HG02642 (cell line): Measurements from ENCODE around the gene RAB17.
A peak's percentile ranks its signal among the peaks of the same experiment; 100 is the strongest.

Source experiments
- ATAC-seq: cut with Tn5 transposase; IDR thresholded peaks from one replicate; pipeline ENCODE4 v1.9.1; 2021; ENCODE audit warnings: mild to moderate bottlenecking; ENCODE audit not compliant: unreplicated experiment, poor library complexity

The RAB17 gene

DNA sequence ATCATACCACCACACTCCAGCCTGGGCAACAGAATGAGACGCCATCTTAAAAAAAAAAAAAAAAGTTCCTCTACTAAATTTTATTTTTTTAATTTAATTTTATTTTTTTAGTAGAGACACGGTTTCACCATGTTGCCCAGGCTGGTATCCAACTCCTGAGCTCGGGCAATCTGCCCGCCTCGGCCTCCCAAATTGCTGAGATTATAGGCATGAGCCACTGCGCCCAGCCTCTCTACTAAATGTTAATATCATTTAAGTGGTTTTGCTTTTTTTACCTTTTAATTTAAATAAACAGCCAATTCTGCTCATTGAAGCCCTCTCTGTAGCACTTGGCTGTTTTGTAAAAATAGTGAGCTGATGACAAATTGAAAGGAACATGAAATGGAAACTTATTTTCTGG lies 9.2 kb downstream of the RAB17 start:
- ATAC-seq: no peak

DNA sequence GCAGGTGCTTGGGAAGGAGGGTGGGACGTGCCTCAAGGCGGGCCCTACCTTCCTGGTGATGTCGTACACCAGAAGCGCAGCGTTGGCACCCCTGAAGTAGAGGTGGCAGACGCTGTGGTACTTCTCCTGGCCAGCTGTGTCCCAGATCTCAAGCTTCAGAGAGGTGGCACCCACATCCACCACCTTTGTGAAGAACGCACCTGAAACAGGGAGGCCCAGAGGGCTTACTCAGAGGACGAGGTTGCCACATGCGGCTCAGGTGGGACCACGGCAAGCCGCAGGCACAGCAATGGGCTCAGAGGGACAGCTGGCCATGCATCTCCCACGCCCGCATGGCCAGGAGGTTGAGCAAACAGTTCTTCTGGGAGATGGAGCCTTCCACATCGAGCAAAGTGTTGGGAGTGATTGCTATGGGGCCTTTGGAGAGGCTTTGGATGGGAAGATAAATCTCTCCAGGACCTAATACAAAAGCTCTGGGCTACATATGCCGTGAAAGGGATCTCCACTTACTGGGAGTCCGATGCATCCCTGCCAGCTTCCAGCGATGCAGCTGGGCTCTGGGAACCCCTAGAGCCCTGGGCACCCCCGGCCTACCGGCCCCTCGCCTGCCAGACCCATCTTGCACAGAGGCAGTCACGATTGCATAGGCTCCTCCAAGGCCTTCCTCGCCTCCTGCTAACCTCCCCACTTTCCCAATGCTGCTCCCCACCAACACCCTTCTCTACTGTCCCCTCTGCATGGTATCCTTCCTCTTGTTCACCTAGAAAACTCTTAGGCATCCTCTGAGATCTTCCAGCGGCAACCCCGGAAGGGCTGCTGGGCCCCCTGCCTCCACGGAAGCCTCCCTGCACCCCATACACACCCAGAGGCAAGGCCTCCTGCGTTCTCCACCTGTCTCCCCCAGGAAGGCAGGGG lies 12.3 kb downstream of the RAB17 start:
- ATAC-seq: no peak

DNA sequence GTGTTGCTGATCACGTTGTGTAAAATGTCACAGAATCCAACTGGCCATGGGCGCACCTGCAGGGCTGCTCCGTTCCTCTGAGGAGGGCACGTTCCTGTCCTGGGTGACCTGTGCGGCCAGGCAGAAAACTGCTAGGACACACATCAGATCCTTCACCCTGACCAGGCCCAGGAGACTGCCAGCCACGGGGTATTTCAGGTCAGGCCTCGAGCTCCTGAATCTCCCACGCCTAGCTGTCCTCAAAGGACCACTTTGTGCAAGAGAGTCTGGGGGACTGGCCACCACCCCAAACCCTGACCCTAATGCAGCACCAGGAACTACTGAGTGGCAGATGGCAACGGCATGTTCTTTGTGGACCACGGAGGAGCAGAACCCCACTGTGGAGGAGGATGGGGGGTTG lies 13.1 kb downstream of the RAB17 start:
- no peak for ATAC-seq

DNA sequence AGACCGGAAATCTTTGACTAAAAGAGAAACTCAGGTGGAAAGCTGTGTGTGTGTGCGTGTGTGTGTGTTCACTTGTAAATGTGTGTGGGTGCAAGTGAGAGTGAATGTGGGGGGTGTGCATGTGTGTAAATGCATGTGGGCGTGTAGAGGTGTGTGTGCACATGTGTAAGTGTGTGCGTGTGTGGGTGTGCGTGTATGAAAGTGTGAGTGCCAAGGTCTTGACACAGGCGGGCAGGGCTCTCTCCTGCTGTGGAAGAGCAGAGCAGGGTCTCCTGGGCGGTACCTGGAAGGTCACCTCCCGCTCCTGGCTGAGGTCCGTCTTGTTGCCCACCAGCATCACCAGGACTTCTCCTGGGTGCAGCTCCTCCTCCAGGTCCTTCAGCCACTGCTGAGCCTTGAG lies 13.6 kb downstream of the RAB17 start:
- no peak for ATAC-seq

DNA sequence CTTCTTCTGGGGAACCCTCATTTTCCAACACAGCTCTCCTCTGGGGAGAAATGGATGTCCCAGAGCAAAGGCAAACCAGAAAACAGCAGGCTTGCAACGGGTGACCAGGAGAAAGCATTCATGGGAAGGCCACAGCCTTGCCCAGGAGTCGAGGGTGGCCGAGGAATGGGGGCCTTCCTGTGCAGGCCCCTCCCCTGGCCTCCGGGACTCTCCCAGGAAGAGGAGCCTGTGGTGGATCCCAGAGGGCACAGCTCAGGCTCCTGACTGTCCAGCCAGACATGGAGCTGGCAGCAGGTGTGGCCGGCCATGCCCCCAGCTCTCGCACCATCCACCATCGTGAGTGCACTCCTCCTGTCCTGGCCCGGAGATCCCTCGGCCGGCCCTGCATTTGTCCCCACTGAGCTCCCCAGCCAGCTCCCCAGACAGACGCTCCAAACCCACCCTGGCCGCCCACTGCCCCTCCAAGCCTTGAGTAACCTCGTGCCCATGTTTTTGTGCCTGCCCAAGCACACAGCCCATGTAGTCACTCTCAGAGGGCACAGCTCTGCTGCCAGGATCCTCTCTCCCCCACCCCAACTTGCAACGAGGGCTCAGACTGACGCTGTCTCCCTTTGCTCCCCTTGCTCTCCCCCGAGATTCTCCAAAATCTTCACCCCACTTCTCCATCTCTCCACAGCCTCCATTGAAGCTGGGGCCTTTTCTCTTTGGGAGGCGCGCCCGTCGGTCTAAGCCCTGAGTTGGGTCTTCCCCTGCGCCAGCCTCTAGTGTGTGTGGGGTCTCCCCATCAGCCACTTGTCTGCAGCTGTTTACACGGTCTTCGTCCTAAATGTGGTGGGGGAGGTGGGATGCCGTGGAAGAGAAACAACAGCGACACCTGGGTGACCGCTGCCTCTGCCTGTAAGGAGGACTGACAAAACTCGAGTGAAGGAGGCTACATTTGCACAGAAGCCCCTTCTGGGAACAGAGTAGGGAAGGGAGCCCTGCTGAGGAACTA lies 14.4 kb downstream of the RAB17 start:
- ATAC-seq: no peak

DNA sequence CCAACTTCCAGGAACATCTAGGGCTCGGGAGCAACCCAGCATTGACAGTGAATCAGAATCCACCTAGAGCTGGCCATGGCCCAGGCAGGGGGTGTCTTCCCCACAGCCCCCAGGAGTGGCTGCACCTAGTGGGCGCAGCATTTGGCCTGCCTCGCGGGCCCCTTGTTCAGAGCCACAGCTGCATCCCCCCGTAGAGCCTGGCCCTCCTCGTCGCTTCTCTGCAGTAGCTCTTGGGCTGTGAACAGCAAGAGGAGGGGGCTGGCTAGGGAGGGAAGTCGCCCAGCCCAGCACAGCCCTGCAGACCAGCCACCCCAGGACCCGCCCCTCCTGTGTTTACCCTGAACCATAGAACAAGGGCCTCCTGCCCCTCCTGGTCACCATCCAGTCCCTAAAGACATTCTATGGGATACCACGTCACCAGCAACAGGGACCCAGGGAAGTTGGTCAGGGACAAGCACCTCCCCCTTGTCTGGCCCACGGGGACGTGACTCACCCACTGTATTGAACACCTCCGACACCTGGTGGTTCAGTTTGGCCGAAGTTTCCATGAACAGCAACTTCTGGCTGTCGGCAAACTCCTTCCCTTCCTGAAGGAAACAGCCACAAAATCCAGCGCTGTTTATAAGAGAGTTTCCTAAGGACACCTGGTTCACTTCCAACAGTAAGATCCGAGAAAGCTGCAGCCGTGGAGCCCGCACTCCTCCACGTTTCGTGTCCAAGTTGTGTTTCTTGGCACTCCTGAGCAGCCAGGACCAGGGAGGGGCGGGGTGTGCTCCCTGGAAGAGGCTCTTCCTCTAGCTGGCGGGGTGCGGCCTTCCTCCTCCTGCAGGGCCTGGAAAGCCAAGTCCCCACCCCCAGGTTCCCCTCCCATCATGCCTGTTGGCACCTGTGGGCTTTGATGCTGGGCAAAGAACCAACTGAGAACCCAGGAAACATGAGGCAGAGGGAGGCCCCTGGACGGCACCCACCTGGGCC lies 15.4 kb downstream of the RAB17 start:
- ATAC-seq: no peak

DNA sequence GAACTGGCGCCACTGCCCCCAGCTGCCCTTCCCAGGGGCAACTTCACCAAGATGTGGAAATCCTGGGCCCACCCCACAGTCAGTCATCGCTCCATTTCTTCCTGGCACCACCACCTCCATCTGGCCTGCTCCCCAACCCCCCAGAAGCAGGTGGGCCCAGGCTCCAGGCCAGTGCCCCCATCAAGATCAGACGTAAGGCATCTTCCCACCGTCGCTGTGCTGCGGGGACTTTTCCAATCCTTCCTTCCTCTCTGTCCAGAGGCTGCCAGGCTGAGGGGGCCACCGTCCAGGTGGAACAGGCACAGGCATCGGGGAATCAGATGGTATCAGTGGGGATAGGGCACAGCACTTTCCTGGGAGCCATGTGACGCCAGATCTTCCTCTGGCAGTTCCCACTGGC lies 16.1 kb downstream of the RAB17 start:
- ATAC-seq: no peak

DNA sequence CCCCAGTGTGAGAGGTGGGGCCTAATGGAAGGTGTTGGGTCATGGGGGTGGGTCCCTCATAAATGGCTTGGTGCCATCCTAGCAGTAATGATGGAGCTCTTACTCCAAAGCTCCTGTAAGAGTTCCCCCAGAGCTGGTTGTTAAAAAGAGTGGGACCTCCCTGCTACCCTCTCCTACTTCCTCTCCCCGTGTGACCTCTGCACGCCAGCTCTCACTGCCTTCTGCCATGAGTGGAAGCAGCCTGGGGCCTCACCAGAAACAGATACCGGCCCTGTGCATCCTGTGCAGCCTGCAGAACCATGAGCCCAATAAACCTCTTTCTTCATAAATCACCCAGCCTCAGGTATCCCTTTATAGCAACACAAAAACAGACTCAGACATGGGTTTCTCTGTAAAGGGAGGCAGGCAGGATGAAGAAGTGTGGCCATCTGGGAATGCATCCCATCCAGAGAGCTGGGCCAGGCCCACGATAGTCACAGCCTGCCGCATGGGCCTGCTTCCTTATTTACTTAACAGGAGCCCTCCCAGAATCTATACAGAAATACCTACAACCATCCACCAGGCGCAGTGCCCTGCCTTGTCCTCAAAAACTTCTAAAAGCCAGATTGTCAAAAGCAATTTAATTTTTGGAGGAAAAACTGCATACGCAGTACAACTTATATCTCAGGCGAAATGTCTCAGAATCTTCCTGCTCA lies 16.7 kb downstream of the RAB17 start:
- no peak for ATAC-seq

DNA sequence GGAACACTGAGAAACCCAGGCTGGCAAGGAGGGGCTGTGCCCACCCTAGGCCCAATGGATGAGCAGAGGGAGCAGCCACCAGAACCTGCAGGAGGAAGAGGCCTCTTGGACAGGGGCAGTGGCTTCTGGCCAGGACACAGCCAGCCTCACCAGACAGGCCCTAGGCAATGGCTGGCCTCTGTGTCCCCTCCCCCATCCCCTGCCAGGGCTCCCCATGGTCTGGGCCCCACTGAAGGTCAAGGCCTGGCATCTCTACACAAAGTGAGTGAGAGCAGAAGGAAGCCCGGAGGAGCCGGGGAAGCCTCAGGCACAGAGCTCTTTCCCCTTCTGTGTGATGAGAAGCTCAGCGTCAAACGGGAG lies 17.8 kb downstream of the RAB17 start:
- ATAC-seq: no peak

DNA sequence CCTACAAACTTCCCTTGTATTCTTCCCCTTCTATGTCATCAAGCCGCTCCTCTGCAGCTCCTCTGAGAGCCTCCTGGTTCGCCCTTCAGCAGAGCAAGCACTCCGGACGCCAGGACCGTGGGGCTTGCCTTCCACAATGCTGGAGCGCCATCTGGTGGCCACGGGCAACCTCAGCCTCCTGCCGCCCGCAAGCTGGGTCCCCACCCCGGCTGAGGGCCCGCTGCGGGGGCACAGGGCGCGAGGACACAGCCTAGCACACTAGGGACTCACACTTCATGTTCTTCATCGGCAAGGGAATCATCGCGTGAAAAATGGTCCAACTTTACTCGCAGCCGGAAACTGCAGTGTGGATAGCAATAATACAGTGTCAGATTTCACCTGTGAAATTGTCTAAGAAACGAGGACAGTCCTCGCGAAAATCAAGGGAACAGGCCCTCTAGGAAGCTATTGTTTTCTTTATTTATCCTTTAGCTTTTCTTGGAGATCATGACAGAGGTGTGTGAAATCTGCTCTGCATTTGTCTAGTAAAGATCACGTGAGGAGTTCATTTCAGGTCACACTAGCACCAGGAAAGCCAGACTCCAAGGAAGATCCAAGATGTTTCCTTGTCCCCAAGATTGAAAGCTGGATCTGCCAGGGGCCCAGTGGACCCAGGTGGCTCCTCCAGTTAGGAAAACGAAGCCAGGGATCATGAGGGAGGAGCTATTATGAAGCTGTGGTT lies 18.4 kb downstream of the RAB17 start:
- peak; percentile 80 for ATAC-seq

DNA sequence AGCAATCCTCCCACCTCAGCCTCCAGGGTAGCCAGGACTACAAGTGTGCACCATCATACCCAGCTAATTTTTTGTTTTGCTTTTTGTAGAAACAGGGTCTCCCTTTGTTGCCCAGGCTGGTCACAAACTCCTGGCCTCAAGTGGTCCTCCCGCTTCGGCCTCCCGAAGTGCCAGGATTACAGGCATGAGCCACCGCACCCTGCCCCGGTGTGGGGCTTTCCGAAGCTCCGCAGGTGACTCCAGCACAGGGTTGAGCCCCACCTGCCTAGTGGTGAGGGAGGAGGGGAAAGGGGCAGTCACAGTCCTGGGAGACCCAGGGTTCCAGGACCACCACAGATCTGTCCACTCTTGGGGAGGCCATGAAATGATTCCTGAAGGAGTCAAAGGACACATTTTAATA lies 19.0 kb downstream of the RAB17 start:
- ATAC-seq: no peak

DNA sequence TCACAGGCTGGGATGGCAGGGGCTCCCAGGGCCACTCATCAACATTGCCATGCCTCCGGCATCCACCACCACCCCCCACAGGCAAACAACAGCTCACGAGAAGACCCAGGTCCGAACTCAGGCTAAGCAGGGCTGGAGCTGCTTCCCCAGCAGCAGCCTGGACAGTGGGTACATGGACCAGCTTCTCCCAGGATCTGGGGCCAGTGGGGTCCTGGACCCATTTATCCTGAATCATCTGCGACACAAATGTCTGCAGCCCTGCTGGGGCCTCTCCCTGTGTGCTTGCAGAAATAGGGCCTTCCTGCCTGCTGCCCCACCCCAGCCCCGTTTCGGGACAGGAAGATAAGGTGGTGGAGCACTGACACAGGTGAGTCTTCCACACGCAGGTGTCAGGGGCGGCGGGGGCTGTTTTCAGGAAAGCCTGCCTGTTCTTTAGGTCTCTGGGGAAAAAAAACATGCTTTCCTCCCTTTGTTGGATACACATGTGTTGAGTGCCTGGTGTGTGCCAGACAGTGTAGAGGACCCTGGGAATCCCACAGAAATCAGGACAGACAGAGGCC lies 19.7 kb downstream of the RAB17 start:
- ATAC-seq: no peak

DNA sequence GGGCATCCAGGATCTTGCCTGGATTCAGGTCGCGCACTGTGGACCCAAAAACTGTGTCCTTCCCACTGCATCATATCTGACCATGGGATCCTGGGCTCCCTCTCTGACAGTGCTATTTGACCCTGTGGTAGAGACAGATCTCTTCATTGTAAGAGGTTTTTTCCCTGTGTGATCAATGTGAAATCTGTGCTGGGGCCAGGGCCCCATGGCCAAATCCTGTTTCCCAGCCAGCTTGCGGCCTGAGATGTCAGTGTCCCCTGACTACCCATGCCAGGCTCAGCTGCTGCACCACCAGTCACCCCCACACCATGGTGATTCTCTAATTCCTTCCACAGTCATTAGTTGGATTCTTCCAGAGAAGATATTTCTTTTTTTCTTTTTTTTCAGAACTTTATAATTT lies 20.6 kb downstream of the RAB17 start:
- ATAC-seq: no peak

DNA sequence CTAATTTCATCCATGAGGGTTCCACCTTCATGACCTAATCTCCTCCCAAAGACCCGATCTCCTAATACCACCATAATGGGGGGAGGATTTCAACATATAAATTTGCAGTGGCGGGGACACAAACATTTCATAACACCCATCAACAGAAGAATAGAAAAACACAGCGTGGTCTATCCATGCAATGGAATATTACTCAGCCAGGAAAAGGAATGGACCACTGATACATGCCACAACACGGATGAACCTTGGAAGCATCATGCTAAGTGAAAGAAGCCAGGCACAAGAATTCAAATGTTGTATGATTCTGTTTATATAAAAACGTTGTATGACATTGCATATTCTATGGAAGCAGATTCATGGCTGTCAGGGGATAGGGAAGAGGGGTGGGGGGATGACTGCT lies 21.5 kb downstream of the RAB17 start:
- ATAC-seq: no peak

DNA sequence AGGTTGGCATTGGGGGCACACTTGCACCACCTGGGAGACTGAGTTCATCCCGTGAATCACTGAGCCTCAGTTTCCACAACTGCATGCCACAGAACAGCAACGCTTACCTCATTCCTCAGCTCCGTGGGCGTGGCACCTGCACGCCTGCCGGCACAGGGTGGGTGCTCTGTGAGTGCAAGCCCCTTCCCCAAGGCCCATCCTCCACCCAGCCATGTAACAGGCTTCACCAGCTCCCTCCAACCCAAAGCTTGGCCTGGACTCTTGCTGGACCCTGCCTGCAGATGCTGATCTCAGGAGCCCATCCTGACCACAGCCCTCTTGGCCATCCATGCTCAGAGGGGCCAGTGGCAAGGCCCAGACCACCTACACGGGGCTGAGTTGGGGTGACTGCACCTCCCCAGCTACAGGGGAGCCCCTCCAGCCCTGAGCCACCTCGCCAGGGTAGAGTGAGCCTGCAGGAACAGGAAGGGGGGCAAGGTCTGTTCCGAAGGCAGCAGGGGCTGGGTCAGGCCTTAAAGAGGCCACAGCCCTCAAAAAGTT lies 22.3 kb downstream of the RAB17 start:
- no peak for ATAC-seq

DNA sequence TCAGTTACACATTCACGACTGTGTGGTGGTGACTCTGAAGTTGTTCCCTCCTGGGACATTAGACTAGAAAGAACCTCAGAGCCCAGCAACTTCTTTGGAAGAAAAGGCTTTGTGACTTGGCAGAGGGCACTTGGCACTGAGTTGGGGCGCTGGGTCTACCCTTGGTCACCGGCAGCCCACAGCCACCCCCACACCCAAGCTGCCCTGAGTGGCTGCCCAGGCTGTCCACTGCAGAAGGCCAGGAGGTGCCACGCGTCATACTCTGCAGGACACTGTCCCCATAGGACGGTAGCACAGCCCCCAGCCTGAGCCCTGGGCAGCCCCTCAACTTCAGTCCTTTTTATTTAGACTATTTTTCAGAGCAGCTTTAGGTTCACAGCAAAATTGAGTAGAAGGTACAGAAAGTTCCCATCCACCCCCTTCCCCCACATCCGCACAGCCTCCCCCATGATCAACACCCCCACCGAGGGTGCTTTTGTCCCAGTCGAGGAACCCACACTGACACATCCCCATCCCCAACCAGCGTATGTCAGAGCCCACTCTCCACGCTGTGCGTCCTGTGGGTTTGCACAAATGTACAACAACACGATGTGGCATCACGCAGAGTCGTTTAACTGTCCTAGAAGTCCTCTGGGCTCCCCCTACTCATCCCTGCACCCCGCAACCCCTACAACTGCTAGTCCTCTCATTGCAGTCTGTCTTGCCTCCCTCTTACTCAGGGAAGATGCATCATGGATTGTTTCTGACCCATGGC lies 23.1 kb downstream of the RAB17 start:
- no peak for ATAC-seq

DNA sequence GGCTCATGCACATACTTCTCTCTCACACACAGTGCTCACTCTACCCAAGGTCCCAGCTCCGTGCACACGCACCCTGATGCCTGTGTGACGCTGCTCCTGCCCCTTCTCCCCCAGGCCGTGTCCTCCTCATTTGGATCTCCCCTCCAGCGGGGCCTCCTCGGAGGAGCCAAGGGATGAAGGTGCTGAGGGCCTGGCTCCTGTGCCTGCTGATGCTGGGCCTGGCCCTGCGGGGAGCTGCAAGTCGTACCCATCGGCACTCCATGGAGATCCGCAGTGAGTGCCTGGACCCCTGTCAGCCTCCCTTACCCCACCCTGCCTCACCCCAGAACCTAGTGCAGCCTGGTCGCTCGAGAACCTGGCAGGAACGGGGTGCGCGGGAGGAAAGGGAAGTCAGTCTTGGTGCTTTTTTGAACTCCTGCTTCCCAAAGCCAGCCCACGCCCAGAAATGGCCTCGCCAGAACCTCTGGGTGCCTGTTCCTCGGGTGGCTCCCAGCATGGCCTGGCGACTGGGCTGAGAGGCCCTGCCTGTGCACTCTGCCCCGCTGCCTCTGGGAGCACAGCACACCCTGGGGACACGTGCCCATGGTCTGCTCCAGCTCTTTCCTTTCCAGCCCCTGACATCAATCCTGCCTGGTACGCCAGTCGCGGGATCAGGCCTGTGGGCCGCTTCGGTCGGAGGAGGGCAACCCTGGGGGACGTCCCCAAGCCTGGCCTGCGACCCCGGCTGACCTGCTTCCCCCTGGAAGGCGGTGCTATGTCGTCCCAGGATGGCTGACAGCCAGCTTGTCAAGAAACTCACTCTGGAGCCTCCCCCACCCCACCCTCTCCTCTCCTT lies 23.9 kb downstream of the RAB17 start, which contains the start of gene PRLH:
Gene PRLH, plus strand, starts transcription at position 174 of the 835 bp plus-strand sequence. Its CDS starts 0 bp downstream, at position 174.
- ATAC-seq: no peak
